GM18499 (cell line): ENCODE measurements around the gene SLC25A21.

Experiments used
- ATAC-seq: cut with Tn5 transposase; IDR thresholded peaks from one replicate; pipeline ENCODE4 v1.9.1; 2021; ENCODE audit warnings: moderate number of reproducible peaks; ENCODE audit not compliant: insufficient read depth, unreplicated experiment

Gene SLC25A21

DNA sequence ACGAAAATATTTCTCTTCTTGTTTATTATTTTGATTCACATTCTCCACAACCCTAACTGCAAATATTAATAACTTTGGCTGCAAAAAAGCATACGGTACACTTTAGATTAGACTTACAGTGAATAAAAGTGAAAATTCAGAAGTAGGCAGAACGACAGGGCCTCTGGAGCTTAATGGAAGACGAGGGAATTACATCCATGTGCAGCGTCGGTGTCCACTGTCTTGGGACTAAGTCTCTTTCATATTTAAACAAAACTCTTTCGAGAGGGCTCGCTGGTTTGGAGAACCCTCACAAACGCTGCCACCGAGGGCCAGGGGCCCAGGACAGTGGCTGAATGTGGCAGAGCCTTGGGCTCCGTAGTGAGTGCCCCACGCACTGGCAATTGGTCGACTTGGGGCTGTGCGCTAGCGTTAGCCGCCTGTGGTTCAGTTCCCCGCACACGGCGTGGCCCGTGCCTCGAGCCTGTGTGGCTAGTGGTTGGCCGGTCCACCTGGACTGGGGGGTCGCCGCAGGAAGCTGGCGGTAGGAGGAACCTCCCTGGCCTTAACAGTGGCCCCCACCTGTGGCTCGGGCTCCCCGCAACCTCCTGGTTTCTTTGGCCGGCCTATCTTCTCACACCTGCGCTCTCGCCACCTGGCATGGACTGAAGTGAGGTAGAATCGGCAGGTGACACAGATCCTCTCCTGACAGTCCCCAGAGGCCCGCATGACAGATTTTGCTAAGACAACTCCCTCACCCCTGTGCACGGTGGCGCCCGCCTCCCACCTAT is 511.5 kb downstream of the SLC25A21 start:
- no peak for ATAC-seq

DNA sequence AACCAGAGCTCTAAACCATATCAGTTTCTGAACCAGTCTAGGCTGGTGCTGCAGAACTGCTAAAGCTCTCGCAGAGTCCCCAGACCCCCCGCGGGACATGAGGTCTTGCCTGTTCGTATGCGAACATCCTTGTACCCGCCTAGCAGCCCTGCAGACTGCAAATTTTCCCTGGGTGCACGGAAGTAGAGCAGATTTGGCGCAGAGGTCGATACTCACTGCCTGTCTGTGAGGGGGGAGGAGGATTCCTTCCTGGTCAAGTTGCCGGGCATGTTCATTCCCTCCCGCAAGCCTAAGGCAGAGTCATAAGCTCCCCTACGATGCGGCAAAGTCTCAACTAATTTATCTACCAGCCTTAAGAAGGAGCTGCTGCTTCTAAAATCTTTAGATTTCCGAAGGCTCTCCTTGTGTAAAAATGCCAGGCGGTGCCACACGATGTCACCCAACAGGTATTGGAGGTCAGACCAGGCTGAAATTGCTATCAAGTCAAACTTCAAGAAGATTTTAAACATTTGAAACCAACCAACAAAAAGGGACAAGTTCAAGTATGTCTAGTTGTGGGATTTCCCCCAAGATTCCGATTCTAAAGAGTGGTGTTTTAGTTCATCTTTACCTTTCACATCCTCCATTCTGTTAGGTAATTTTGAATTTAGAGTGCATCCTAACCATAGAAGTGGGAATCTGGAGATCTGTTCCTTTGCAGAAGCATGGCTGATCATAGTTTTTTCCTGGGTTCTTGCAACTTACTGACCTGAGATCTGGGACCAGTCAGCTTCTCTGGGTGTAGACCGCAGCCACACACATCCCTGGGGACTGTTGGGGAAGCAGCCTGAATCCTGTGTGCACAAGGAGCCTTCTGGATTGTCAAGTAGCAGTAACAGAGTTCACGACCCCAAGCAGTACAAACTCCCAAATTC is 512.3 kb downstream of the SLC25A21 start:
- ATAC-seq = no peak

DNA sequence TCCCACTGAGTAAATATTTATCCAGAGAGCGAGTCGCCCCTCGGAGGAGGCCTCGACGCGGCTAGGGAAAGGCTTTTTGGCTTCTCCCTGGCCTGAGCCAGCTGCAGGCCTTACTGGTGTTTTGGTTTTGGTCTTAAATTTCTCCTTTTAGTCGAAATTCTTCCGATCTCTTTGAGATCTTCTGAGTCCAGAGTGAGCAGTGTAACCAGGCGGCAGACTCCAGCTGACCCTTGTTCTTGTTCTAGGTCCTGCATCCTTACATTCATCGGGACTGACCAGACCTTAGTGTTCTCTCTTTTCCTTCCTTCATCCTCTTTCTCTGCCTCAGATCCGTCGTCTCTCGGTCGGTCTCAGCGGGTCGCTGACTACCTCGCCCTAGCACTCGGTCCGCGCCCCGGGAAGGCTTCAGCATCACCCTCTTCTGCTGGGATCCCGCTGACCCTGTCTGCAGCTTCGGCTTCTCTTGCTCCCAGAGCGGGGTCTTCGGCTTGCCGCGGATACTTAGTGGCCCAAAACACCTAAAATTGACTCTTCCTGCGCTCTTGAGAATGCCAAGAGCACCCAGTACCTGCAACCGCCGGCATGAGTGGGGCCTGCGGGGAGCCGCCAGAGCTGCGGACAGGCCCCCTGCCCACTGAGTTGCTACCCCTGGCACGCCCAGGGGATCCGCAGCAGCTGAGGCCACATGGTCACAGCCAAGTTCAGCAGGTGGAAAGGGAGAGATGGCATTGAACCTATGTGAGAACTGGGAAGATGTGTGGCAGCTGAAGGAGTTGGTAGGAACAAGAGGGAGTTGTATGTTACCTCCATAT is 513.2 kb downstream of the SLC25A21 start:
- ATAC-seq = no peak

DNA sequence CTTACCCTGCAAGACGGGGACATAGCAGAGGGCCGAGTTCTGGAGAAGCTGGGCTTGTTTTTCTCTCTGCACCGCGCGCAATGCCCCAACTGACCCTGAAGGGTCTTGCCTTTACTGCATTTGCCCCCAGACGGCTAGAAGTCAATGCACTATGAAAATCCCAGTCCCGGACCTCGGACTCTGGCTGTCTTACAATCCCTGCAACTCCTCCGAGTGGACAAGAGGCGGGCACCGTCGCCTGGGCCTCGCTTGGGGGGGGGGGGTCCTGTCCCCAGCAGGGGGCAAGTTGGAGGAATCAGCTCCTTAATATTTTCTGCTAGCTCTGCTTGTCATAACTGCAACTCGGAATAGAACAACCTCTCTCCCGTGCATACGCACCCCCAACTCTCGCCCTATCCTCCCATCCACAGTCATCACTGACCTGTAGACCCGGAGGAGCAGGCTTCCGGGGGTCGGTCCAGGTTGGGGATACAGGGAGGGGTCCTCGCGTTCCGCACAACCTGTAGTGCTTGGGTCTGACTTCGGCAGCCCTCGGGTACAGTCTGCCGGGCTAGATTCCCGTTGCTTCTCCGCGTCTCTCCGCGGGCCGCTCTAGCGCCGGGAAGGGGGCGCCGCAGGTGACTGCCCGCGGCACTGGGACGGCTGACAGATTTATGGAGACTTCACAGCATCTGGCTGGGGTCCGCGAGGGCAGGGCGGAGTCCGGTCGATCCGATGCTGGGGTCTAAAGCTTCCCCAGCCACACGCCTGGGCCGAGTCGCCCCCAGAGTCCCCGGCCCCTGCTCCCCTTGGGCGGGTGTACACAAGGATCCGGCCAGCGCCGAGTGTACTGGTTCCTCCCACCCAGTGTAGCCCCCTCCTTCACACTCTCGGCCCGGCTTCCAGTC is 514.0 kb downstream of the SLC25A21 start:
- no peak for ATAC-seq

DNA sequence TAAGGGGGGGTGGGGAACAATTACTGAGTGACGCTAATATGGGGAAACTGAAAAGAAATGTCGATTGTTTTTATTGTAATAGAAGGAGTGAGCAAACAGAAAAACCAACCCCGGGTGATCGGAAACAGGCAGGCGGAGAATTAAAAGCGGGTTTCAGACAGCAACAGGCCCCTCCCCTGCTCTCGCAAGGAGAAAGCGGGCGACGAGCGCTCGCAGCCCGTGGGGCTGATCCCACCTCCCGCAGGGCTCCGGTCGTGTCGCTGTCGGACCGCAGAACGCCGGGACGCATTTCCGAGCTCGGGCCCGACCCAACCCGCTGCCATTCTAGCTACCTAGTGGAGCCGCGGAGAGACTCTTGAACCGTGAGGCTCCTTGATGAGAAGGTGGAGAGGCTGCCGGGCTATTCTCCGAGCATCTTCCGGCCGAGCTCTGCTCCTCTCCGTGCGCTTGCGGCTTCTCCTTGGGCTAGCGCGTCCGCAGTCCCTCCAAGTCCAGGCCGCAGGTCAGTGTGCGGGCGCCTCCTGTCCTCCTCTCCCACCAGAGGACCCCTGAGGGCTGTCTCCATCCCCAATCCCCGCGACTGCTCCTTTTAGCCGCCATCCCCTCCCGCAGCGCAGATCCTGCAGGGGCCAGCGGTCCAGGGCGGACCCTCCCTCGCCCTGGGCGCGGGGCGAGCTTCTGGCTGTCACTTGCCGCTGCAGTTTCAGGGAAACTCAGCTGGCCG is 514.8 kb downstream of the SLC25A21 start:
- no peak for ATAC-seq

DNA sequence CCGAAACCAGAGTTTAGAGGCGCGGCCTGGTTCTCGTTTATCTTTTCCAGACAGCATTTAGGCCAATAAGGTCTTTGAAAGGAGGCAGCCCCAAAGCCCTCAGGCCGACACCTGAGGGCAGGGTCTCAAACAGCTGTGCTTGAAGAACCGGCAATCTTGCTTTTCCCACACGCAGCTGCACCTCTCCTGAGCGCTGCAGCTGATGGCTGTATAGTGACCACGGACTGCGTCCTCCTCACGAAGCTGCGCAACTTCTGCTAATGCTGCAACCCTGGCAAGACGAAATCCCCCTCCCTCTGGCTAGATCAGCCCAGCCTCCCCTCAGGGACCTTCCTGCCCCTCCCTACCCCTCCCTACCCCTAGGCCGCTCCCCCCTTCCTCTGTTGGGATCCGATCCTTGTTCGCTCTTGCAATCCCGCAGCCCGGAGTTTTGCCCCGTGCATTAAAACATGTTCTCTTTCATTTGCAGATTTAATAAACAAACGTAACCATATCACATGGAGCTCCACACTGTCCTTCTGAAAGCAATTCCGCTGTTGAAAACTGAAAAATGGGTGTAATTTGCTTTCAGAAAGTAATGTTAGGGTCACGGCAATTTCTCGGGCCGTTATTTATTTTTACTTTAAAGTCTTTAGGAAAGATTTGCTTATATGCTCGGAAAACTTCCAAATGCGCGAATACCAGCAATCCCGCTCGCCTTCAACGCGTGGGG is 515.6 kb downstream of the SLC25A21 start:
- ATAC-seq = no peak

DNA sequence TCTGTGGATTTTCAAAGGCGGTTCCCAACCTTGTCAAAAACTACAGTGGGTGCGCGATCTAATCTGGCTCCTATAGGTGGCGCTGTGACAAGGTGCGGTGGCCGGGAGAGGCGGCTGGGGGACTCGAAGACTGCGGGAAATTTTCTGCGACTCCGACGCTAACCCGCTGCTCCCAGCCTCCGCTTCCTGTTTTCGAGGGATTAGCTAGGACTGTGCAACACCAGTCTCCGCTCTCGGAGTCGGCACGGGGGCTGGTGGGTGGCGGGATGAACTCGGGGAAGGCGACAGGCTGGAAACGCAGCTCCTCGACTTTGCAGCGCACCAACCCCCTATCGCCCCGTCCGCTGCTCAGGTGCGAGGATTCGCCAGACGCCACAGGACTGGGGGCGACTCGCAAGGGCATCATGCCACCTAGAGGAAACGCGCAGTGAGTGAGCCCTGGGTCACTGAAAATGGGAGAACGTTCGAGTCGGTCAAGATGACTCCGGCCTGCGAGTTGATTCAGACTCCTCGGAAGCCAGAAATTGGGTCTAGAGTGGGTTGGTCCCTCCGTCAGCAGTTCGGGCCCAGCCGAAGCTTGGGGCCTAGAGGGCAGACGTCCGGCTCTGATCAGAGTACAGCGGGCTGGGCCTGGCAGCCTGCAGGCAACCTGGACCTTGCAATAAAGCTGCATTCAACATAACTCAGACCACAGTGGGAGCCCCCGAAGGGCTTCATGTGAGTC is 516.3 kb downstream of the SLC25A21 start:
- ATAC-seq = no peak

DNA sequence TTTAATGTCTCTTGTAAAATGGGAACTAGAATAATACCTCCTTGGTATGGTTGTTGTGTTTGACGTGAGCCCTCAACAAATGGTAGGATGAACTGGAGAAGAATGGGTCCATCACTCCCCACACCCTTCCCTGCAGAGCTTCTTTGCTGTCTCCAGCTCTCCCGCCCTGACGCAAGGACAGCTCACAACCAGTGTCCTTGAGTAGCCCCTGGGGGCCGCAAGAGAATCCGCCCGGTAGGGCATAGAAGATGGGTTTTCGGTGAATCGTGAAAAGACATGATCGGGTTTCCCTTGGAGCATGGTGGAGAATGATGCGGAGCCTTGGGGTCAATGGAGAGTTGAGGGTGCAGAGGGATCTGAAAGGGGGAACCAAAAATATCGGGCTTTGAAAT is 516.8 kb downstream of the SLC25A21 start:
- ATAC-seq = no peak

DNA sequence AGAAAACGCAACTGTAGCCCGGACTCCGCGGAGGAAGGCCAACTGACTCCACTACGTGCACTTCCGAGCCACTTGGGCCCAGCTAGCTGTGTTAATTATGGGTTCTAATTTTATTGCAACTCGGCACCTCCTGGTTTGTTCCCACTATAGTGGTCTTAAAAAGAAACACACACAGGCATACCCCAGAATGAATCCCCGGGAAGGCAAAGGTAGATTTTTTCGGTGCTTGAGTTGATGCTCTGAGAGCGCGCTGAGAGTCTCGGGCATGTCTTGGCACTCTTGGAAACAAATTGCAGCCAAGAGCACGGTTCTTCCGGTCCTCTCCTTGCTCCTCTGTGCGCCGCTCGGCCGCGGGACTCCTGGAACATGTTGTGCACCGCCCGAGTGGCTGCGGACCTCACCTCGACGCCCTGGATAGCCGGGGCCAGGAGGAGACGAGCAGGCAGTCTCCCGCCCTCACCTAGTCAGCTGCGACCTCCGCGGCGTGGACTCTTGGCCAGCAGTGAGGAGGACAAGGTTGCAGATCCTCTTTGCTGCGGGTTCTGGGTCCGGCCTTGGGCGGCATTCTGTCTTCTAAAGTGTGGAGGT is 517.5 kb downstream of the SLC25A21 start:
- no peak for ATAC-seq

DNA sequence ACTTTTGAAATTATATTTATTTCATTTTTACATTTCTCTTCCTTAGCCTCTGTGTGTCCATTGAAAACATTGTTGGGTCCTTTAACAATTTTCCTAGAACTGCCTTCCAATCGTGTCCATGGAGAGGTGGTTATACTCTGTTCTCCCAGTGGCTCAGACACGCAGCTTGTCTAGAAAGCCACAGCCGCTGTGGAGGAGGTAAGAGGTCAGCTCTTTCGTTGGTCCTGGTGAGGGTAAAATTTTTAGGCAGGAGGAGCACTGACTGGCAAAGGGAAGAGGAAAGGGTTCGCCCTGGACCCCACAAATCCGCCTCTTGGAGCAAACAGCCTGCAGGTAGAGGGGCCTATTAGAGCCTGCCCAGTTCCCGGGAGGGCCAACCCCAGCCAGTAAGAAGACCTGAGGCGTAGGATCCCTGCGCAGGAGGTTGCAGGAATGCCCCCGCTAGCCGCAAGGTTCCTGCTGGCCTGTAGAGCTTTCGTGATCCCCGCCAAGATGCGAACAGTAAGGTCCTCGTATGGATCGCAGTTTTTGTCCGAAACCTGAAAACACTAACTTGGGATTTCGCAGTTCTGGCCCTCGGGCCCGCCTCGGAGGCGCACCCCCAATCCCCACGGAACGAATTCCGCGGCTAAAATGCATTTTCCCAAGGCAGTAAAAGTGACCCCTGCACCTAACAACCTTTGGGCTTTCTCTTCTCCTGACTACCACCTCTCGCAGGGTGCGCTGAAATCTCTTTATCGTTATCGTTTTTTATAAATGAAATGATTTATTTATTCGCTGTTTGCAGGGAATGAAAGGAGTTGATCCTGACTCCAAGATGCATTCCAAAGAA is 518.2 kb downstream of the SLC25A21 start:
- ATAC-seq = no peak

DNA sequence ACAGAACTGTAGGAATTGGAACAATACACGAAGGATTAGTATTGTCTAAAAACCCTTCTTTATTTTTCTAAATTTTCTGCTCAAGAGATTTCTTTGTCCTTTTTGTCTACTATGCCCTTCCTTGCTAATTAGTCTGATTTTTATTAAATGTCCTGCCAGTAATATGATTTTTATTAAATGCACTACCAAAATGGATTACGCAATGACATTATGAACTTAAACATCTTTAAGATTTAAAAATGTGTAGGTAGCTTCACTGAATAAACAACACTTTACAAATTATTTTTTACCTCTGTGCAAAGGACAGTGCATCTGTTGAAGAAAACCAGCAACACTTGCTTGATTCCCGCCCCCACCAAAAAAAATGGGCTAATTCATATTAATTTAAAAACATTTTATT is 519.0 kb downstream of the SLC25A21 start:
- no peak for ATAC-seq

DNA sequence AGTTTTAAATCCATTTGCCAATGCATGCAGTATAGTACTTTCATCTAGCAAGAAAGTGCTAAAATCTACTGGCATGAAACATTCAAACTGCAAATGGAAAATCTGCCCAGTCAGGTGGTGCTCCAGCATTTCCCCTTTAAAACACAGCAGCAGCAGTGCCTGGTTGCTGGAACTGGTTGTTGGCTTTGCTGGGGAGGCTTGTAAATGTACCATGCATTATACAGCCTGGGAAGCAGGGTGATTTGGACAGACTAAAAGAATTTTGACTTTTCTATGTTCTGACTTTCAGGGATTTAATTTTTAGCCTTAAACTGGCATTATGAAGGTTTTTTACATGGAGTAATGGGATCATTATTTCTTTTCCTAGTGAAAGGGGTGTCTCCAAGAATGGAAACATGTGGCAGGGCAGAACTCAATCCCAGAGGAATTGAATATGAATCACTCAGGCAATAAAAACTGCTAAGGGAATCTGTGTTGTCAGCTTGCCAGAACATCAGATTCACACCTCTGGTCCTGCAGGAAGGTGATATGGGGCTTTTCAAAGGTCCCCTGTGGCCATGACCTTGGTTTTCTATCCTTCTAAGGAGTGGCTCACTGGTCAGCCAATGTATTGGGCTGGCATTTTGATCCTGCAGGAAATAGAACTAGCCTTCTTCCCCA is 519.7 kb downstream of the SLC25A21 start:
- no peak for ATAC-seq

DNA sequence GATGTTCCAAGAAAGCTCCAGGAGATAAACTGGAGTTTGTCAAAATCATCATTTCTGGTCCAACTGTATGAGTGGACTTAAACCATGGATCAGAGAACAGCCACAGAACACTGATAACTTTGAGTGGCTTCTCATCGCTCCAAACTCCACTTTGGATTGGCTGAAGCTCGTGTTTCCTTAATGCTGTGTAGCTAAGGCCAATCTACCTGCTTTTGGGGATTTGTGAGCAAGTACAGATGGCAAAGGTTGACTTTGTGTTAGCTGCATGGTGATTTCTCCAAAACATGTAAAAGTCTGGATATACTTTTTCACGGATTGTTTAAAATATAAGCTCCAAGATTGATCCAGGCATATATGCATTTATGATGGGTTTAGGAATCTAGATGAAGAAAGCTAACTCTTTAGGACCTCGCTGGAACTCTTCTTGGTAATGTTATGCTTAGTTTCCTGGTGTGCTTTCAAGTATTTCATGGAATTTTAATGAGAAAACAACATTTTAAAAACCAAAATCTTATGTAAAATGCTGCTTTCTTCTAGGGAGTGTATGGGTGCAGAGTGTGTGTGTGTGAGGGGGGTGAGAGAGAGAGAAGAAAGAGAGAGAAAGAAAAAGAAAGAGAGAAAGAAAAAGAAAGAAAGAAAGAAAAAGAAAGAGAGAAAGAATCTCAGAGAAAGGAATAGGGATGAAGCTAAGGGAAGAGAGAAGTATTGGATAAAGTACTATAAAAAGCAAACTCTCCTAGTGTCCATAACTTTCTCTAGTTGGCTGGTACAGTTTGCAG is 522.3 kb downstream of the SLC25A21 start:
- no peak for ATAC-seq

DNA sequence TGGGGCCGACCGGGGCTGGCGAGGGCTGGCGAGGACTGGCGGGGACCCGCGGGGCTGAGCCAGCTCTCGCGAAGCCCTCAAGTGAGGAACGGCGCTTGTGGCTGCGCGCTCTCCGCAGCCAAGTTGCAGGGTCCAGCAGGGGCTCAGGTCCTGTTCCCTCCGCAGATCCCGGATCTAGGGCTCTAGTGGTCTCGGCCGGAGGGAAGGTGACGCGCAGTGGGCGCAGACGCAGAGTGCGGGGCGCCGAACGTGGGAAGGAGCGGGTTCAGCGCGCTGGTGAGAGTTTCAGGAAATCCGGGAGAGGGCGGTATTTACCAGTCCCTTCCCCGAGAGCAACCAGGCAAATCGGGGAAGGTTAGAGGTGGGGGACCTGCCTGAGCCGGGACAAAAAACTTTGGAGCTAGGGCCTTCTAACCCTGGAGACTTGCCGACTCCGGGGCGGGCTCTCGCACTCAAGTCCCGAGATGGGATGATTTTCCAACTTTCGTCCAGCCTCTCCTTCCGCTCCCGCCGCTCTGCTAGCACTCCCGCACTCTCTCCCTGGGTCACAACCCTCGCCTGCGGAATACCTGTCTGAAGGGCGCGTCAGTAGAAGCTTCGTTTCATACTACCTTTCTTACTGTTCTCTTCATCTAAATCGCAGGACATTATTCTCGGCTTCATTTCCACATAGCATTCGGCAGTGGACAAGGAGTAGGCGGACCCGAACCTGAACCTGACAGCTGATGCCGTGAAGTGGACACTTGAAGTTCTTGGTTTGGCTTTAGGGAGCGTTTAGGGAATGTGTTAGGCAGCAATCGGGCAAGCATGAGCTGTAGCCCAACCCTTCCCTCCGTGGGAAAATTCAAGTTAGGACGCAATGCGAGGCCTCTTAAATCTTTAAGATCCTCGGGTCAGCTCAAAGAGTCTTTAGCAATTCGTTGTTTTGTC is 524.3 kb downstream of the SLC25A21 start:
- ATAC-seq = no peak
